Measurements from ENCODE around the gene ACSBG1. TPM values are rescaled to one million over a fixed set of nuclear protein-coding genes. Genes with fewer than 3 reads are reported as not detected.

The ACSBG1 gene
- total RNA-seq, result under 1 TPM in 1 of 2 experiments, not detected in 1; 0.26 TPM

GRCh38 chr15:78234515-78235040 lies at the start of gene ACSBG1:
Gene ACSBG1 (minus strand): TSS chr15:78234565. CDS start chr15:78234501, 64 bp downstream.

GRCh38 chr15:78264304-78265136 lies 30.2 kb upstream of the ACSBG1 start, which contains the start of gene DNAJA4:
Gene DNAJA4 (plus strand): TSS chr15:78264562. CDS start chr15:78264764, 202 bp downstream.

GRCh38 chr15:78149068-78149804 lies 85.1 kb downstream of the ACSBG1 start, which contains the start of gene IDH3A:
Gene IDH3A (plus strand): TSS chr15:78149362. CDS start chr15:78149404, 42 bp downstream.

GRCh38 chr15:78131295-78132061 lies 102.9 kb downstream of the ACSBG1 start, which contains the start of gene CIB2:
Gene CIB2 (minus strand): TSS chr15:78131445. CDS start chr15:78131215, 230 bp downstream.

Other genes starting within 250 kb of the ACSBG1 start
- 10 to 100 TPM; 75.9 to 79.2 TPM for gene TBC1D2B, start 156.9 kb downstream of the ACSBG1 start, total RNA-seq
- gene SH2D7, start 142.0 kb downstream of the ACSBG1 start, total RNA-seq, result not detected
- under 1 TPM; 0.41 to 0.71 TPM for gene CIB2, start 103.1 kb downstream of the ACSBG1 start, total RNA-seq
- 10 to 100 TPM; 48.6 to 51.7 TPM for gene IDH3A, start 85.2 kb downstream of the ACSBG1 start, total RNA-seq
- 10 to 100 TPM; 24.2 to 26.7 TPM for gene DNAJA4, start 30.0 kb upstream of the ACSBG1 start, total RNA-seq
- 10 to 100 TPM; 39.4 to 42.4 TPM for gene SKIC8, start 65.0 kb upstream of the ACSBG1 start, total RNA-seq
- not detected for gene CRABP1, start 105.8 kb upstream of the ACSBG1 start, total RNA-seq
- gene IREB2, start 203.7 kb upstream of the ACSBG1 start, total RNA-seq, result 10 to 100 TPM; 51.3 to 58.8 TPM

All from activated naive CD4-positive, alpha-beta T cell treated with anti-CD3 and anti-CD28 coated beads, Interleukin-2, amount 10 ng/mL, durations not matched to agents 5 hours and 36 hours (primary cell).